Measurements from ENCODE around the gene SLC6A3.

- TF ChIP-seq CTCF (IDR thresholded peaks at IDR 0.05) (no peak), POLR2A (IDR thresholded peaks at IDR 0.05) (no peak)
These were observed 78.7 kb downstream of the SLC6A3 start for GRCh38 chr5:1366514-1366913.

All from uterus (tissue), 2 donors.